Hepatocyte (in vitro differentiated cells): Measurements from ENCODE around the gene SNX20.

Experiments used
- EZH2 ChIP-seq: fragments of 200-600 bp; sonication (generic); IDR thresholded peaks from 2 replicates; pipeline ENCODE4 v1.6.1; 2016; ENCODE audit warnings: antibody characterized with exemption, mild to moderate bottlenecking, borderline replicate concordance
- EZH2phosphoT487 ChIP-seq: fragments of 200-600 bp; sonication (generic); IDR thresholded peaks from one replicate; pipeline ENCODE4 v1.6.1; 2018; ENCODE audit warnings: antibody characterized with exemption, mild to moderate bottlenecking, low read depth, moderate library complexity; ENCODE audit not compliant: unreplicated experiment, severe bottlenecking
- TF ChIP-seq, protein P1 (sequence below): fragments of 200-600 bp; sonication (generic); IDR thresholded peaks from 2 replicates; pipeline ENCODE4 v1.5.1; 2016; ENCODE audit warnings: antibody characterized with exemption, mild to moderate bottlenecking; ENCODE audit not compliant: poor library complexity

DNA sequence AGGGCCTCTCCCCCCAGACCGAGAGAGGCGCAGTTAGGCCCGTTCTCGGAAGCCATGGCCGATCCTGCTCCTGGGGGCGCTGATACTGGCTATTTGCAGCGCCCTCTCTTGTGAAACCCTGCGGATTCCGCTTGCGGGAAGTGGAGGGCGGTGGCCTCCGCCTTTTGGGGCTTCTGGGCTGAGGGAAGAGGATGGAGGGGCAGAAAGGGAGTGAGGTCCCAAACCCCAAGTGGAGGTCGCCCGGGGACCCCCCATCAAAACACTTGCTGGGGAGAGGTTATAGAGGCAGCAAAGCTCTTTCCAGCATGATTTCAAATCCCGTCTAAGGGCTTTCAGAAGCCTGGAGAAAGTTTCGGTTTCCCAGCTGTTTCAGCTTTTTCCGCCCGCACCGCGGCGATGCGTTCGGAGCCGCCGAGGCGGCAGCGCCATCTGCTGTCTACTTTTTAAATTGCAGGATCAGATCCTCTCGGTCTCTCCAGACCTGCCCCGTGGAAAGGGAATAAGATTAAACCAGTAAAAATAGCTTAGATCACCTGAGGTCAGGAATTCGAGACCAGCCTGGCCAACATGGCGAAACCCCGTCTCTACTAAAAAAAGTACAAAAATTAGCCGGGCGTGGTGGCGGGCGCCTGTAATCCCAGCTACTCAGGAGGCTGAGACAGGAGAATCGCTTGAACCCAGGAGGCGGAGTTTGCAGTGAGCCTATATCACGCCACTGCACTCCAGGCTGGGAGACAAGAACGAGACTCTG is 15.8 kb downstream of the SNX20 start:
- TF ChIP-seq, protein P1, sequence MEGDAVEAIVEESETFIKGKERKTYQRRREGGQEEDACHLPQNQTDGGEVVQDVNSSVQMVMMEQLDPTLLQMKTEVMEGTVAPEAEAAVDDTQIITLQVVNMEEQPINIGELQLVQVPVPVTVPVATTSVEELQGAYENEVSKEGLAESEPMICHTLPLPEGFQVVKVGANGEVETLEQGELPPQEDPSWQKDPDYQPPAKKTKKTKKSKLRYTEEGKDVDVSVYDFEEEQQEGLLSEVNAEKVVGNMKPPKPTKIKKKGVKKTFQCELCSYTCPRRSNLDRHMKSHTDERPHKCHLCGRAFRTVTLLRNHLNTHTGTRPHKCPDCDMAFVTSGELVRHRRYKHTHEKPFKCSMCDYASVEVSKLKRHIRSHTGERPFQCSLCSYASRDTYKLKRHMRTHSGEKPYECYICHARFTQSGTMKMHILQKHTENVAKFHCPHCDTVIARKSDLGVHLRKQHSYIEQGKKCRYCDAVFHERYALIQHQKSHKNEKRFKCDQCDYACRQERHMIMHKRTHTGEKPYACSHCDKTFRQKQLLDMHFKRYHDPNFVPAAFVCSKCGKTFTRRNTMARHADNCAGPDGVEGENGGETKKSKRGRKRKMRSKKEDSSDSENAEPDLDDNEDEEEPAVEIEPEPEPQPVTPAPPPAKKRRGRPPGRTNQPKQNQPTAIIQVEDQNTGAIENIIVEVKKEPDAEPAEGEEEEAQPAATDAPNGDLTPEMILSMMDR: peak; percentile 89
- no peak for TF ChIP-seq EZH2
- no peak for TF ChIP-seq EZH2phosphoT487
